ENCODE results near the gene NT5C1B.

The NT5C1B gene

DNA sequence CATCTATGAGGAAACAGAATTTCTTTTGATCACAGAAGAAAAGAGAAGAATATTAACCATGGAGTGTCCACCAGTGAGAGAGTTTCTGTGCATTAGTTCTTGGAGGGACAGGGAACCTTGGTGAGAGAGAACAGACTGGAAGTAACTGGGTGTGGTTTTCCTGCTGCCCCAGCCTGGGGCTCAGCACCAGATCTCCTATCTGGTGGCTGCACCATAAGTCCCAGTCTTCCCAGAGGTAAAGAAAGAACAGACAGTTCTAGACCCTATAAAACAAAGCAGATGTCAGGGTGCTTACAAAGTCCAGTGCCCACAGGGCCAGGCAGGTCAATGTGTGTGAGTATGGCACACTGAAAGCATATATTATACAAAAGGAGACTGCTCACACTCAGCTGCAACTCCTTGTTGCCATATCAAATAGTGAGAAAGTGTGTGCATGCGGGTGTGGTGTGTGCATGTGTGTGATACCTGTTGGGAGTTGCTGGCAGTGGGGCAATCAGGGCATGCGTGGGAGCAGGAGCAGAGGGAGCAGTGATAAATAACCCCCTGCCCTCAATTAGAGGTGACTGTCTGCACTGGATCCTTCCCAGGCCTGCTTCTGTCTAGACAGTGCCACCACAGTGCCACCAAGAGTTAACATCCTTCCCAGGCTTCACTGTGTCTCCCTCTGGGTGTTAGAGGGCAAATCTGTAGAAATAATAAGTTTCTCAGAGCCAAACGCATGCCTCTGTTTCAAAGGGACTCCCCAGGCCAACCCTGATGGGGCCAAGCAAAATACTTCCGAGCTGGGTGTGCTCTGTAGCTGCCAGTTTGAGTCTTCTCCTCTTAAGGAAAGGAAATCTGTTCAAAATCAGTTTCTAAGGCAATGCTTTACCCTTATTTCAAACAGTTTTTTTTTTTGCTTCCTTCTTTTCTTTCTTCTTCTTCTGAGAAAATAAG lies 74.6 kb downstream of the NT5C1B start:
- FAIRE-seq: no peak
